SK-N-SH treated with all-trans-retinoic acid at 6 μM for 48 hours (cell line): ENCODE results near the gene DBF4B.

ENCODE experiments used
- ARNTL ChIP-seq: fragments of 450-650 bp; formaldehyde crosslinking; IDR thresholded peaks from 2 replicates; pipeline ENCODE4 v1.5.0; 2020; ENCODE audit warnings: low read depth, mild to moderate bottlenecking, moderate library complexity, borderline replicate concordance
- CREB5 ChIP-seq: fragments of 250-450 bp; sonication (Bioruptor Pico); IDR thresholded peaks from 2 replicates; pipeline ENCODE4 v1.5.1; 2020; ENCODE audit warnings: low read depth, mild to moderate bottlenecking, moderate library complexity
- CSDC2 ChIP-seq: fragments of 250-450 bp; sonication (Bioruptor Pico); IDR thresholded peaks from 2 replicates; pipeline ENCODE4 v1.5.0; 2020; ENCODE audit warnings: mild to moderate bottlenecking, moderate library complexity
- ISL1 ChIP-seq: fragments of 250-450 bp; sonication (Bioruptor Pico); IDR thresholded peaks from 2 replicates; pipeline ENCODE4 v2.1.2; 2022; ENCODE audit warnings: mild to moderate bottlenecking, moderate library complexity
- PPARA ChIP-seq: fragments of 250-450 bp; sonication (Bioruptor Pico); IDR thresholded peaks from 2 replicates; pipeline ENCODE4 v1.5.0; 2020; ENCODE audit warnings: mild to moderate bottlenecking, borderline replicate concordance
- RARB ChIP-seq: fragments of 250-450 bp; sonication (Bioruptor Pico); IDR thresholded peaks from 2 replicates; pipeline ENCODE4 v1.8.0; 2021; ENCODE audit warnings: mild to moderate bottlenecking, moderate library complexity
- ZC3H10 ChIP-seq: fragments of 250-450 bp; sonication (Bioruptor Pico); IDR thresholded peaks from 2 replicates; pipeline ENCODE4 v1.5.1; 2021; ENCODE audit warnings: mild to moderate bottlenecking, moderate library complexity
- ZFP3 ChIP-seq: fragments of 250-450 bp; sonication (Bioruptor Pico); IDR thresholded peaks from 2 replicates; pipeline ENCODE4 v1.5.0; 2020; ENCODE audit warnings: mild to moderate bottlenecking, moderate library complexity
- ZFP30 ChIP-seq: fragments of 450-650 bp; formaldehyde crosslinking; IDR thresholded peaks from 2 replicates; pipeline ENCODE4 v1.5.0; 2022; ENCODE audit warnings: mild to moderate bottlenecking, moderate library complexity
- TF ChIP-seq, protein P1 (sequence below): fragments of 250-450 bp; sonication (Bioruptor Pico); IDR thresholded peaks from 2 replicates; pipeline ENCODE4 v1.8.0; 2020; ENCODE audit warnings: mild to moderate bottlenecking, moderate library complexity, borderline replicate concordance
- TF ChIP-seq, protein P2 (sequence below): fragments of 250-450 bp; sonication (Bioruptor Pico); IDR thresholded peaks from 2 replicates; pipeline ENCODE4 v1.5.1; 2021; ENCODE audit warnings: mild to moderate bottlenecking, moderate library complexity

DNA sequence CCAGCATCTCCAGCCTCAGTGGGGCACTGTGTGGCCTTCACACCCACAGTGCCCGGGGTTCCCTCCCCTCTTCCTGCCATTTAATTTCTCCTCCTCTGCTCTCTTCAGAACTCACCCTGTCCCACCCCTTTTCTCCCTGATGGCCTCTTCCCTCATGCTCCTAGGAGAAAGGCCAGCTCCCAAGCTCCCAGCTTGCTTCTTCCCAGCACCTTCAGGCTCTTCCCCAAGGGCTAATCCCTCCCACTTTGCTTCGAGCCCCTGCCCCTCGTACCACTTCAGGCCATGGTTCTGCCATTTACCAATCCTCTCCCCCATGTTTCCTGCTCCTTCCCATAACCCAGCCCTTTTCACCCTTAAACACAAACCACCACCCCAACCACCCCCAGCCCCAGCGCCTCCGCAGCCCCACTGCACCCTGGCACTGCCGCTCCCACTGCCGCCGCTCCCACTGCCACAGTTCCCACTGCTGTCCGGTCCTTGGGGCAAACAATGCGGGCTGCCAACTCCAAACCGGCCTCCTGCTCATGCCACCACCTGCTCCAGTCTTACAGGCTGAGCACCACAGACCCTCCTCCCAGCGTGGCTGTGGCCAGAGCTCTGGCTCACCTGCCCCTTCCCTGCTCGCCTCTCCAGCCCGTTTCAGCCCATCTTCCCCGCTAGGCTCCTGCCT lies 78.9 kb downstream of the DBF4B start:
- TF ChIP-seq ARNTL (CRISPR knock-in tag): no peak
- no peak for TF ChIP-seq RARB (CRISPR knock-in tag)
- TF ChIP-seq, protein P1, sequence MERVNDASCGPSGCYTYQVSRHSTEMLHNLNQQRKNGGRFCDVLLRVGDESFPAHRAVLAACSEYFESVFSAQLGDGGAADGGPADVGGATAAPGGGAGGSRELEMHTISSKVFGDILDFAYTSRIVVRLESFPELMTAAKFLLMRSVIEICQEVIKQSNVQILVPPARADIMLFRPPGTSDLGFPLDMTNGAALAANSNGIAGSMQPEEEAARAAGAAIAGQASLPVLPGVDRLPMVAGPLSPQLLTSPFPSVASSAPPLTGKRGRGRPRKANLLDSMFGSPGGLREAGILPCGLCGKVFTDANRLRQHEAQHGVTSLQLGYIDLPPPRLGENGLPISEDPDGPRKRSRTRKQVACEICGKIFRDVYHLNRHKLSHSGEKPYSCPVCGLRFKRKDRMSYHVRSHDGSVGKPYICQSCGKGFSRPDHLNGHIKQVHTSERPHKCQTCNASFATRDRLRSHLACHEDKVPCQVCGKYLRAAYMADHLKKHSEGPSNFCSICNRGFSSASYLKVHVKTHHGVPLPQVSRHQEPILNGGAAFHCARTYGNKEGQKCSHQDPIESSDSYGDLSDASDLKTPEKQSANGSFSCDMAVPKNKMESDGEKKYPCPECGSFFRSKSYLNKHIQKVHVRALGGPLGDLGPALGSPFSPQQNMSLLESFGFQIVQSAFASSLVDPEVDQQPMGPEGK (CRISPR knock-in tag): no peak
- no peak for TF ChIP-seq ZFP3 (CRISPR knock-in tag)
- no peak for TF ChIP-seq CREB5 (CRISPR knock-in tag)
- no peak for TF ChIP-seq ZFP30 (CRISPR knock-in tag)
- no peak for TF ChIP-seq PPARA
- TF ChIP-seq CSDC2 (CRISPR knock-in tag): no peak
- TF ChIP-seq ZC3H10 (CRISPR knock-in tag): no peak
- TF ChIP-seq, protein P2, sequence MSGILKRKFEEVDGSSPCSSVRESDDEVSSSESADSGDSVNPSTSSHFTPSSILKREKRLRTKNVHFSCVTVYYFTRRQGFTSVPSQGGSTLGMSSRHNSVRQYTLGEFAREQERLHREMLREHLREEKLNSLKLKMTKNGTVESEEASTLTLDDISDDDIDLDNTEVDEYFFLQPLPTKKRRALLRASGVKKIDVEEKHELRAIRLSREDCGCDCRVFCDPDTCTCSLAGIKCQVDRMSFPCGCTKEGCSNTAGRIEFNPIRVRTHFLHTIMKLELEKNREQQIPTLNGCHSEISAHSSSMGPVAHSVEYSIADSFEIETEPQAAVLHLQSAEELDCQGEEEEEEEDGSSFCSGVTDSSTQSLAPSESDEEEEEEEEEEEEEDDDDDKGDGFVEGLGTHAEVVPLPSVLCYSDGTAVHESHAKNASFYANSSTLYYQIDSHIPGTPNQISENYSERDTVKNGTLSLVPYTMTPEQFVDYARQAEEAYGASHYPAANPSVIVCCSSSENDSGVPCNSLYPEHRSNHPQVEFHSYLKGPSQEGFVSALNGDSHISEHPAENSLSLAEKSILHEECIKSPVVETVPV (CRISPR knock-in tag): no peak
- TF ChIP-seq ISL1 (CRISPR knock-in tag): no peak
